Measurements from ENCODE around the gene KAT2B.

Gene KAT2B

GRCh38 chr3:20078194-20078714 is 38.0 kb downstream of the KAT2B start:
- no peak for TF ChIP-seq CTCF (IDR thresholded peaks at IDR 0.05; ENCODE audit: insufficient read depth, low read depth, low read length, missing control alignments)
- DNase-seq (ENCODE audit: low read depth) = peak; percentile 10
- no peak overlapping the region for H3K4me3 ChIP-seq (ENCODE audit: low read length)

GRCh38 chr3:20079621-20080020 is 39.4 kb downstream of the KAT2B start:
- TF ChIP-seq CTCF (IDR thresholded peaks at IDR 0.05; ENCODE audit: insufficient read depth, low read depth, low read length, missing control alignments) = no peak
- no peak overlapping the region for H3K4me3 ChIP-seq (ENCODE audit: low read length)
- DNase-seq (ENCODE audit: low read depth) = no peak

GRCh38 chr3:20080956-20081554 is 40.8 kb downstream of the KAT2B start:
- TF ChIP-seq CTCF (IDR thresholded peaks at IDR 0.05; ENCODE audit: insufficient read depth, low read depth, low read length, missing control alignments) = no peak

GRCh38 chr3:20083253-20083652 is 43.0 kb downstream of the KAT2B start:
- no peak overlapping the region for H3K4me3 ChIP-seq (ENCODE audit: low read length)
- no peak for DNase-seq (ENCODE audit: low read depth)
- TF ChIP-seq CTCF (IDR thresholded peaks at IDR 0.05; ENCODE audit: insufficient read depth, low read depth, low read length, missing control alignments) = no peak

More at GRCh38 chr3:20080956-20081554, 40.8 kb downstream of the KAT2B start:
- H3K4me3 ChIP-seq (ENCODE audit: low read length) = no peak overlapping the region
- peak; percentile 66 for DNase-seq (ENCODE audit: low read depth)

- DNase-seq (ENCODE audit: low read depth) = no peak
- no peak overlapping the region for H3K4me3 ChIP-seq (ENCODE audit: low read length)
- no peak for TF ChIP-seq CTCF (IDR thresholded peaks at IDR 0.05; ENCODE audit: insufficient read depth, low read depth, low read length, missing control alignments)
These were observed 43.7 kb downstream of the KAT2B start for GRCh38 chr3:20083953-20084352.

GRCh38 chr3:20091331-20092047 is 51.2 kb downstream of the KAT2B start:
- no peak for TF ChIP-seq CTCF (IDR thresholded peaks at IDR 0.05; ENCODE audit: insufficient read depth, low read depth, low read length, missing control alignments)
- DNase-seq (ENCODE audit: low read depth) = no peak
- no peak overlapping the region for H3K4me3 ChIP-seq (ENCODE audit: low read length)
